Stimulated activated CD4-positive, alpha-beta T cell treated with anti-CD3 and anti-CD28 coated beads, TNF-alpha, amount 100 ng/mL, for 48 hours (primary cell): ENCODE results near the gene ZMYM3.
A peak's percentile ranks its signal among the peaks of the same experiment; 100 is the strongest.
"Not testable (repeated sequence)": the region's sequence is repeated elsewhere in the genome, so short reads cannot be mapped to it uniquely, and the experiment has no call there.

Experiments used
- DNase-seq, 3 donors: peaks; one replicate each; pipeline ENCODE4 v3.0.0-alpha.2; 2020; ENCODE audit warnings: low read depth in 3 of 3

ZMYM3 gene

GRCh38 chrX:71254092-71254963 is at the start of gene ZMYM3:
TSS of gene ZMYM3 (minus strand) at chrX:71254140. CDS start at chrX:71253255, 885 bp downstream.
- DNase-seq: peak; percentile 43 to 68 (median 49)

GRCh38 chrX:71302461-71303213 is 48.7 kb upstream of the ZMYM3 start:
- DNase-seq: no peak

- DNase-seq: no peak
Observed at GRCh38 chrX:71301195-71301924, 47.4 kb upstream of the ZMYM3 start, which contains the start of gene ITGB1BP2. TSS of gene ITGB1BP2 (plus strand) at chrX:71301750. CDS start at chrX:71301807, 57 bp downstream.

- not testable (repeated sequence) for DNase-seq
Observed at GRCh38 chrX:71300495-71300894, 46.6 kb upstream of the ZMYM3 start.

GRCh38 chrX:71300064-71300463 is 46.1 kb upstream of the ZMYM3 start:
- DNase-seq: not testable (repeated sequence)

GRCh38 chrX:71298119-71298518 is 44.2 kb upstream of the ZMYM3 start:
- DNase-seq: no peak

- no peak for DNase-seq
Observed at GRCh38 chrX:71296806-71297205, 42.9 kb upstream of the ZMYM3 start.

- DNase-seq: no peak
Observed at GRCh38 chrX:71292669-71293365, 38.9 kb upstream of the ZMYM3 start.

GRCh38 chrX:71291381-71291780 is 37.4 kb upstream of the ZMYM3 start:
- no peak for DNase-seq

GRCh38 chrX:71285929-71286328 is 32.0 kb upstream of the ZMYM3 start:
- no peak for DNase-seq

GRCh38 chrX:71283403-71284143 is 29.6 kb upstream of the ZMYM3 start, which contains the start of gene NONO:
TSS of gene NONO (plus strand) at chrX:71283635. CDS start at chrX:71290638, 7,003 bp downstream.
- peak; percentile 65 to 83 (median 75) for DNase-seq

GRCh38 chrX:71282514-71283402 is 28.8 kb upstream of the ZMYM3 start:
- peak; percentile 36 to 59 (median 43) for DNase-seq

- not testable (repeated sequence) for DNase-seq
Observed at GRCh38 chrX:71281300-71281699, 27.4 kb upstream of the ZMYM3 start.

- DNase-seq: not testable (repeated sequence)
Observed at GRCh38 chrX:71272313-71272712, 18.4 kb upstream of the ZMYM3 start.

- no peak for DNase-seq
Observed at GRCh38 chrX:71269801-71270395, 16.0 kb upstream of the ZMYM3 start.

- not testable (repeated sequence) for DNase-seq
Observed at GRCh38 chrX:71268624-71269023, 14.7 kb upstream of the ZMYM3 start.

GRCh38 chrX:71256856-71257255 is 2.9 kb upstream of the ZMYM3 start:
- no peak for DNase-seq

- DNase-seq: no peak
Observed at GRCh38 chrX:71256051-71256450, 2.1 kb upstream of the ZMYM3 start.
